ENCODE results near the gene ATP2C2. TPM values are rescaled to one million over a fixed set of nuclear protein-coding genes. Genes with fewer than 3 reads are reported as not detected.

ATP2C2 gene
- total RNA-seq, 2 experiments from 2014 or later: not detected

DNA sequence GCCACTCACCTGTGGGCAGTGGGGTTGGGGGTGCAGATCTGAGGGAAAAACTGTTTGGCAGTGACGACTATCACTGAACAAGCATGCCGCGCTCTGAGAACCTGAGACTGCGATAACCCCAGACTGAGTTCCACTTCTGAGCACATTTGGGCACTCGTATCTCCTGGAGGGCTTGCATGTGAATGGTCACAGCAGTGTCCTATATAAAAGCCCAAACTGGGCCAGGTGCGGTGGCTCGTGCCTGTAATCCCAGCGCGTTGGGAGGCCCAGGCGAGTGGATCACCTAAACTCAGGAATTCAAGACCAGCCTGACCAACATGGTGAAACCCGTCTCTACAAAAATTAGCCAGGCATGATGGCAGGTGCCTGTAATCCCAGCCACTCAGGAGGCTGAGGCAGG is 18.7 kb downstream of the ATP2C2 start:
- no peaks in the 10 kb centered on the region for H3K4me1 ChIP-seq (ENCODE audit: insufficient read depth, low read length)
- Mint-ChIP-seq H3K36me3 (ENCODE audit: low read depth) (no peaks in the 10 kb centered on the region), H3K4me1 (ENCODE audit: low read depth) (no peaks in the 10 kb centered on the region), H3K27ac (no peak overlapping the region), H3K4me3 (no peak overlapping the region), H3K27me3 (peaks cover 4% of the 10 kb centered on the region), H3K9me3 (peaks cover 12% of the 10 kb centered on the region)
- ChIA-PET CTCF (no interaction called here), POLR2A (no interaction called here)
- no peaks in the 10 kb centered on the region for H3K36me3 ChIP-seq (ENCODE audit: insufficient read depth, low read length)
- peaks cover 9 to 10% of the 10 kb centered on the region in 2 experiments for H3K9me3 ChIP-seq (ENCODE audit: control insufficient read depth in 1 of 2, insufficient read depth in 1 of 2, low read length in 2 of 2)
- DNase-seq (no peak), ATAC-seq (ENCODE audit: poor library complexity) (no peak)
- intact Hi-C loops (cut with DNase I, micrococcal nuclease): no loop called here
- H3K27me3 ChIP-seq (ENCODE audit: control insufficient read depth in 1 of 2, insufficient read depth in 2 of 2, low read length in 2 of 2): no peaks in the 10 kb centered on the region
- no peak overlapping the region for H3K27ac ChIP-seq (ENCODE audit: low read depth in 1 of 2, low read length in 2 of 2)
- TF ChIP-seq, protein P1, sequence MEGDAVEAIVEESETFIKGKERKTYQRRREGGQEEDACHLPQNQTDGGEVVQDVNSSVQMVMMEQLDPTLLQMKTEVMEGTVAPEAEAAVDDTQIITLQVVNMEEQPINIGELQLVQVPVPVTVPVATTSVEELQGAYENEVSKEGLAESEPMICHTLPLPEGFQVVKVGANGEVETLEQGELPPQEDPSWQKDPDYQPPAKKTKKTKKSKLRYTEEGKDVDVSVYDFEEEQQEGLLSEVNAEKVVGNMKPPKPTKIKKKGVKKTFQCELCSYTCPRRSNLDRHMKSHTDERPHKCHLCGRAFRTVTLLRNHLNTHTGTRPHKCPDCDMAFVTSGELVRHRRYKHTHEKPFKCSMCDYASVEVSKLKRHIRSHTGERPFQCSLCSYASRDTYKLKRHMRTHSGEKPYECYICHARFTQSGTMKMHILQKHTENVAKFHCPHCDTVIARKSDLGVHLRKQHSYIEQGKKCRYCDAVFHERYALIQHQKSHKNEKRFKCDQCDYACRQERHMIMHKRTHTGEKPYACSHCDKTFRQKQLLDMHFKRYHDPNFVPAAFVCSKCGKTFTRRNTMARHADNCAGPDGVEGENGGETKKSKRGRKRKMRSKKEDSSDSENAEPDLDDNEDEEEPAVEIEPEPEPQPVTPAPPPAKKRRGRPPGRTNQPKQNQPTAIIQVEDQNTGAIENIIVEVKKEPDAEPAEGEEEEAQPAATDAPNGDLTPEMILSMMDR (IDR thresholded peaks at IDR 0.05): no peak
- no peak overlapping the region for H3K4me3 ChIP-seq (ENCODE audit: low read length)

DNA sequence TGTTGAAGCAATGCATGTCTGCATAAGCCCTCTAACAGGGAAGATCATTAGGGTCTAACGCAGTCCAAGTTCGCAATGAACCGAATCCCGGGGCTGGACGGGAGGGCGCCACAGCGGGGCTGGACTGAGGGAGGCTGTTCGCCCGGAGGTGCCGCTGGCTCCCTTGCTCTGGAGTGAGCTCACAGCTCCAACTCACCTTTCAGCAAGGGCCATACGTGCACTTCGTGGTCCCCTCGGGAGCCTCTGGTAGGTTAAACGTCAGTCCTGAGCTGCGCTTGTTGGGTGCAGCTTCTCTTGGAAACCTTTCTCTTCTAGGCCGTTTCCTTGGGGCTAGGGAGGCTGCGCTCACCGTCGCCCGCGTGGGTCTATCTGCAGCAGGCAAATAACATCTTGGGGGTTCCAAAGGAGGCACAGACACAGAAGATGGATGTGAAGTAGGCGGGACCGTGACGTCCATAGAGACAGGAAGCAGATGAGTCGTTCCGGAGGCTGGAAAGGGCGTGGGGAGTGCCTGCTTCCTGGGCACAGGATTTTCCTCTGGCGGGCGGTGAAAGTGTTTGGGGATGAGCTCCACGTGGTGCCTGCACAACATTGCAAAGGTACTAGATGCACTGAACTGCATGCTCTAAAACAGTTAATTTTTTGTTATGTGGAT is 21.9 kb downstream of the ATP2C2 start:
- no peak for ATAC-seq (ENCODE audit: poor library complexity)
- Mint-ChIP-seq H3K4me3 (no peak overlapping the region), H3K36me3 (ENCODE audit: low read depth) (no peaks in the 10 kb centered on the region), H3K27me3 (peaks cover 19% of the 10 kb centered on the region), H3K4me1 (ENCODE audit: low read depth) (no peaks in the 10 kb centered on the region), H3K27ac (no peak overlapping the region), H3K9me3 (peaks cover 8% of the 10 kb centered on the region)
- H3K9me3 ChIP-seq (ENCODE audit: control insufficient read depth in 1 of 2, insufficient read depth in 1 of 2, low read length in 2 of 2): peaks cover 4 to 5% of the 10 kb centered on the region in 2 experiments
- TF ChIP-seq, protein P1 (IDR thresholded peaks at IDR 0.05): no peak
- peaks cover 0 to 3% of the 10 kb centered on the region in 2 experiments for H3K27me3 ChIP-seq (ENCODE audit: control insufficient read depth in 1 of 2, insufficient read depth in 2 of 2, low read length in 2 of 2)
- H3K36me3 ChIP-seq (ENCODE audit: insufficient read depth, low read length): no peaks in the 10 kb centered on the region
- ChIA-PET CTCF (no interaction called here), POLR2A (no interaction called here)
- no peak overlapping the region for H3K4me3 ChIP-seq (ENCODE audit: low read length)
- no peaks in the 10 kb centered on the region for H3K4me1 ChIP-seq (ENCODE audit: insufficient read depth, low read length)
- no peak overlapping the region for H3K27ac ChIP-seq (ENCODE audit: low read depth in 1 of 2, low read length in 2 of 2)
- intact Hi-C loops (cut with DNase I, micrococcal nuclease): no loop called here
- DNase-seq: no peak

DNA sequence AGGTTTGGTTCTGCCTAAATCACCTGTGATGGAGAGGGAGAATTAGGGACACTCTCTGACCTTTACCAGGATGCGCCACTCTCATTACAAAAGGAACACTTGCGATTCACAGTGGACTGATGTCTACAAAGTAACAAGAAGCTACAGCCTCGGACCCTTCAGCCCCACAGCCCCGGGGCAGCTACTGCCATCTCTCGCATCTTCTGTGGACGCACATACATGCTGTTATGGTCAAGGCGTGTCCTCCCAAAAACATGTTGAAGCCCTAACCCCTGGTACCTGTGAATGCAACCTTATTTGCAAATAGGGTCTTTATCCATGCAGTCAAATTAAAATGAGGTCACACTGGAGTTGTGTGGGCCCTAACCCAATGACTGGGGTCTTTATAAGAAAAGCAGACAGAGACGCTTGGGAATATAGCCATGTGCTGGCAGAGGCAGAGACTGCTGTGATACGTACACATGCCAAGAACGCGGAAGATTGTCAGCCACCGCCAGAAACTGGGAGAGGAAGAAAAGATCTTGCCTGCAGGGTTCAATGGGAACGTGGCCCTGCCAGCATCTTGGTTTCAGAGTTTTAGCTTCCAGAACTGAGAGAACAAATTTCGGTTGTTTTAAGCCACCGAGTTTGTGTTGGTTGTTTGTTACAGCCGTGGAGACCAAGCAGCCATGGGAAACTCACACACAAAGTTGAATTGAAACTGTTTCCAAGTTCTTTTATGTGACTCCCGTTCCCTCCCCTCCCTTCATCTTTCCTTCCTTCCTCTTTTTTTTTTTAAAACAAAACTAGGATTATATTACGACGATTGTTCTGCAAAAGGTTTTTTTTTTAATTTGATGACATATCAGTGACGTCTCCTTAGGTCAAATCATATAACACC is 23.1 kb downstream of the ATP2C2 start:
- POLR2A ChIA-PET: no interaction called here
- ATAC-seq (ENCODE audit: poor library complexity) (no peak), DNase-seq (no peak)
- Histone ChIP-seq H3K4me1 (ENCODE audit: insufficient read depth, low read length) (no peaks in the 10 kb centered on the region), H3K9me3 (ENCODE audit: control insufficient read depth in 1 of 2, insufficient read depth in 1 of 2, low read length in 2 of 2) (peaks cover 0 to 5% of the 10 kb centered on the region in 2 experiments), H3K36me3 (ENCODE audit: insufficient read depth, low read length) (no peaks in the 10 kb centered on the region), H3K27me3 (ENCODE audit: control insufficient read depth in 1 of 2, insufficient read depth in 2 of 2, low read length in 2 of 2) (peaks cover 0 to 3% of the 10 kb centered on the region in 2 experiments), H3K4me3 (ENCODE audit: low read length) (no peak overlapping the region), H3K27ac (ENCODE audit: low read depth in 1 of 2, low read length in 2 of 2) (no peak overlapping the region)
- CTCF ChIA-PET: no interaction called here
- H3K4me1 Mint-ChIP-seq (ENCODE audit: low read depth): no peaks in the 10 kb centered on the region
- H3K9me3 Mint-ChIP-seq: peaks cover 2% of the 10 kb centered on the region
- H3K27ac Mint-ChIP-seq: no peak overlapping the region
- no peaks in the 10 kb centered on the region for H3K36me3 Mint-ChIP-seq (ENCODE audit: low read depth)
- peaks cover 26% of the 10 kb centered on the region for H3K27me3 Mint-ChIP-seq
- TF ChIP-seq, protein P1 (IDR thresholded peaks at IDR 0.05): no peak
- intact Hi-C loops (cut with DNase I, micrococcal nuclease): no loop called here
- no peak overlapping the region for H3K4me3 Mint-ChIP-seq

Data from CD4-positive, alpha-beta T cell (primary cell).